HEK293 (cell line): ENCODE results near the gene CBX8.

Source experiments
- BCL11B ChIP-seq: fragments of 450-650 bp; formaldehyde crosslinking; IDR thresholded peaks from 2 replicates; pipeline ENCODE4 v1.5.1; 2016; ENCODE audit warnings: low read depth, missing biosample characterization, missing genetic modification characterization
- FEZF1 ChIP-seq: fragments of 450-650 bp; formaldehyde crosslinking; IDR thresholded peaks from 2 replicates; pipeline ENCODE4 v1.5.1; 2016; ENCODE audit warnings: missing biosample characterization, missing genetic modification characterization
- GLI4 ChIP-seq: fragments of 450-650 bp; formaldehyde crosslinking; IDR thresholded peaks from 2 replicates; pipeline ENCODE4 v1.5.1; 2016; ENCODE audit warnings: missing biosample characterization, missing genetic modification characterization
- GLIS2 ChIP-seq: fragments of 450-650 bp; formaldehyde crosslinking; IDR thresholded peaks from 2 replicates; pipeline ENCODE4 v1.5.1; 2016; ENCODE audit warnings: missing biosample characterization, missing genetic modification characterization
- HIC1 ChIP-seq: fragments of 450-650 bp; formaldehyde crosslinking; IDR thresholded peaks from 2 replicates; pipeline ENCODE4 v1.5.1; 2016; ENCODE audit warnings: missing biosample characterization, missing genetic modification characterization
- KLF7 ChIP-seq: fragments of 450-650 bp; formaldehyde crosslinking; IDR thresholded peaks from 2 replicates; pipeline ENCODE4 v1.5.1; 2016; ENCODE audit warnings: missing biosample characterization, missing genetic modification characterization, borderline replicate concordance
- MZF1 ChIP-seq: fragments of 450-650 bp; formaldehyde crosslinking; IDR thresholded peaks from 2 replicates; pipeline ENCODE4 v1.5.1; 2017; ENCODE audit warnings: missing biosample characterization, missing genetic modification characterization, borderline replicate concordance
- PRDM1 ChIP-seq: fragments of 450-650 bp; formaldehyde crosslinking; IDR thresholded peaks from 2 replicates; pipeline ENCODE4; 2016; ENCODE audit warnings: missing biosample characterization, missing genetic modification characterization
- REPIN1 ChIP-seq: fragments of 450-650 bp; formaldehyde crosslinking; IDR thresholded peaks from 2 replicates; pipeline ENCODE4 v1.5.1; 2017; ENCODE audit warnings: missing biosample characterization, missing genetic modification characterization, low read depth
- ZBTB17 ChIP-seq: fragments of 450-650 bp; formaldehyde crosslinking; IDR thresholded peaks from 2 replicates; pipeline ENCODE4 v1.5.1; 2016; ENCODE audit warnings: missing biosample characterization, missing genetic modification characterization
- ZIC2 ChIP-seq: fragments of 450-650 bp; formaldehyde crosslinking; IDR thresholded peaks from 2 replicates; pipeline ENCODE4 v1.5.1; 2016; ENCODE audit warnings: missing biosample characterization, missing genetic modification characterization
- ZNF112 ChIP-seq: fragments of 450-650 bp; formaldehyde crosslinking; IDR thresholded peaks from 2 replicates; pipeline ENCODE4 v1.5.0; 2017; ENCODE audit warnings: missing biosample characterization, missing genetic modification characterization
- ZNF138 ChIP-seq: fragments of 450-650 bp; formaldehyde crosslinking; IDR thresholded peaks from 2 replicates; pipeline ENCODE4 v1.5.1; 2016; ENCODE audit warnings: missing biosample characterization, missing genetic modification characterization, borderline replicate concordance
- ZNF184 ChIP-seq: fragments of 450-650 bp; IDR thresholded peaks from 2 replicates; pipeline ENCODE4 v1.5.1; 2018; ENCODE audit warnings: missing biosample characterization, mild to moderate bottlenecking, missing genetic modification characterization
- ZNF214 ChIP-seq: fragments of 450-650 bp; formaldehyde crosslinking; IDR thresholded peaks from 2 replicates; pipeline ENCODE4 v1.5.1; 2017; ENCODE audit warnings: missing biosample characterization, mild to moderate bottlenecking, missing genetic modification characterization, borderline replicate concordance
- ZNF223 ChIP-seq: fragments of 450-650 bp; formaldehyde crosslinking; IDR thresholded peaks from 2 replicates; pipeline ENCODE4 v1.5.1; 2016; ENCODE audit warnings: missing biosample characterization, missing genetic modification characterization
- ZNF26 ChIP-seq: fragments of 450-650 bp; formaldehyde crosslinking; IDR thresholded peaks from 2 replicates; pipeline ENCODE4 v1.5.1; 2016; ENCODE audit warnings: missing biosample characterization, missing genetic modification characterization
- ZNF501 ChIP-seq: fragments of 450-650 bp; formaldehyde crosslinking; IDR thresholded peaks from 2 replicates; pipeline ENCODE4 v1.5.1; 2016; ENCODE audit warnings: missing biosample characterization, missing genetic modification characterization
- ZNF544 ChIP-seq: fragments of 450-650 bp; formaldehyde crosslinking; IDR thresholded peaks from 2 replicates; pipeline ENCODE4 v1.5.0; 2017; ENCODE audit warnings: missing biosample characterization, missing genetic modification characterization
- ZNF549 ChIP-seq: fragments of 450-650 bp; IDR thresholded peaks from 2 replicates; pipeline ENCODE4 v1.5.1; 2018; ENCODE audit warnings: missing biosample characterization, missing genetic modification characterization, mild to moderate bottlenecking, inconsistent platforms, moderate library complexity
- ZNF596 ChIP-seq: fragments of 450-650 bp; IDR thresholded peaks from 2 replicates; pipeline ENCODE4 v1.5.0; 2018; ENCODE audit warnings: missing biosample characterization, mild to moderate bottlenecking, missing genetic modification characterization, moderate library complexity
- ZNF670 ChIP-seq: fragments of 450-650 bp; formaldehyde crosslinking; IDR thresholded peaks from 2 replicates; pipeline ENCODE4 v1.5.1; 2016; ENCODE audit warnings: missing biosample characterization, missing genetic modification characterization, low read depth
- ZNF677 ChIP-seq: fragments of 450-650 bp; IDR thresholded peaks from 2 replicates; pipeline ENCODE4 v1.5.0; 2018; ENCODE audit warnings: missing biosample characterization, mild to moderate bottlenecking, missing genetic modification characterization, moderate library complexity
- ZNF707 ChIP-seq: fragments of 450-650 bp; formaldehyde crosslinking; IDR thresholded peaks from 2 replicates; pipeline ENCODE4 v1.5.1; 2016; ENCODE audit warnings: missing biosample characterization, missing genetic modification characterization
- ZSCAN23 ChIP-seq: fragments of 450-650 bp; formaldehyde crosslinking; IDR thresholded peaks from 2 replicates; pipeline ENCODE4 v1.5.1; 2016; ENCODE audit warnings: missing biosample characterization, missing genetic modification characterization
- TF ChIP-seq, protein P1 (sequence below): fragments of 450-650 bp; formaldehyde crosslinking; IDR thresholded peaks from 2 replicates; pipeline ENCODE4 v1.5.1; 2016; ENCODE audit warnings: missing biosample characterization, missing genetic modification characterization
- TF ChIP-seq, protein P2 (sequence below): fragments of 450-650 bp; formaldehyde crosslinking; conservative IDR thresholded peaks from 2 replicates; pipeline ENCODE4 v1.5.1; 2016; ENCODE audit warnings: low read depth, missing biosample characterization, missing genetic modification characterization
- TF ChIP-seq, protein P3 (sequence below): fragments of 450-650 bp; formaldehyde crosslinking; IDR thresholded peaks from 2 replicates; pipeline ENCODE4 v1.5.1; 2016; ENCODE audit warnings: missing biosample characterization, missing genetic modification characterization

The CBX8 gene

DNA sequence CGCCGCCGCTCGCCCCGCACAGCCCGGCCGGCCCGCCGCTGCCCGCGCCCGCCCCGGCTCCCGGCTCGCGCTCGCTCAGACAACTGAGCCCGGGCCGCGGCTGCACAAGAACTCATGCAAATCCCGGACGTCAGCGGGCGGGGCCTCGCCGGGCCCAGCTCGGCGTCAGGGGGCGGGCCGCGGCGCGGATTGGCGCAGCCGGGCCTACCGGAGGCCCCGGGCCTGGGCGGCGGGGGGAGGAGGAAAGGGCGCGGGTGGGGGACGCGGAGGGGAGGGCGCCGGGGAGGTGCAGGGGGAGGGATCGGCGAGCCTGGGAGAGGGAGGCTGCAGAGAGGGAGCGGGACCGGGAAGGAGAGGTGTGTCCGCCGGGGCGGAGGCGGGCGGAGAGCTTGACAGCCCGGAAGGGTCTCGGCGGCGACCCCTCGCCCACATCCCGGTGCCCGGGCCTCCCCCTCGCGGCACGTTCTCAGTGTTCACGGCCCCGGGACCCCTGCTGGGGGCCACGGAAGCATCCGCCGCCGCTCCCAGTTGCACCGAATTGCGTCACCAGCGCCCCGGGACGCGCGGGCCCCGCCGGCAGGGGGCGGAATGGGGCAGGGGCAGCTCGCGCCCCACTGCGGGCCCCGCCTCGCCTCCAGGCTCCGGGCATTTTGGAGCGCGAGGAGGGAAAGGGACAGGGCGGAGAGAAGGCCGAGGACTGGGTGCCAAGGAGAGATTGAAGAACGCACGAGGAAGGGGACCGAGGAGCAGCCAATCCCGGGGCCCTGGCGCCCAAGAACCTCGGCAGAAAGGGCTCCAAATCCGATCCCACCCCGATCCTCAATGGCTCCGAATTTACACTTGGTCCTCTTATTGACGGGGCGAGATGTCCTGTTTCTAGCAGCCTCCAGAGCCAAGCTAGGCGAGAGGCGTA, 42.7 kb upstream of the CBX8 start, which contains the start of gene CBX4 (continued):
- TF ChIP-seq, protein P1, sequence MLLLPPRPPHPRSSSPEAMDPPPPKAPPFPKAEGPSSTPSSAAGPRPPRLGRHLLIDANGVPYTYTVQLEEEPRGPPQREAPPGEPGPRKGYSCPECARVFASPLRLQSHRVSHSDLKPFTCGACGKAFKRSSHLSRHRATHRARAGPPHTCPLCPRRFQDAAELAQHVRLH (tag by site-specific recombination), result peak; percentile 79; the same call in 1 of the 2 replicates
- 0 out of 2 replicates have a peak, but pooled peaks have one; percentile 10 for TF ChIP-seq ZNF549 (tag by site-specific recombination)
- no peak for TF ChIP-seq ZNF544 (tag by site-specific recombination)
- TF ChIP-seq ZNF26 (tag by site-specific recombination), result no peak
- TF ChIP-seq KLF7 (tag by site-specific recombination), result peak; percentile 81
- TF ChIP-seq ZSCAN23, result peak; percentile 61; the same call in 1 of the 2 replicates
- TF ChIP-seq MZF1 (tag by site-specific recombination), result peak; percentile 72; the same call in 1 of the 2 replicates
- TF ChIP-seq, protein P2, sequence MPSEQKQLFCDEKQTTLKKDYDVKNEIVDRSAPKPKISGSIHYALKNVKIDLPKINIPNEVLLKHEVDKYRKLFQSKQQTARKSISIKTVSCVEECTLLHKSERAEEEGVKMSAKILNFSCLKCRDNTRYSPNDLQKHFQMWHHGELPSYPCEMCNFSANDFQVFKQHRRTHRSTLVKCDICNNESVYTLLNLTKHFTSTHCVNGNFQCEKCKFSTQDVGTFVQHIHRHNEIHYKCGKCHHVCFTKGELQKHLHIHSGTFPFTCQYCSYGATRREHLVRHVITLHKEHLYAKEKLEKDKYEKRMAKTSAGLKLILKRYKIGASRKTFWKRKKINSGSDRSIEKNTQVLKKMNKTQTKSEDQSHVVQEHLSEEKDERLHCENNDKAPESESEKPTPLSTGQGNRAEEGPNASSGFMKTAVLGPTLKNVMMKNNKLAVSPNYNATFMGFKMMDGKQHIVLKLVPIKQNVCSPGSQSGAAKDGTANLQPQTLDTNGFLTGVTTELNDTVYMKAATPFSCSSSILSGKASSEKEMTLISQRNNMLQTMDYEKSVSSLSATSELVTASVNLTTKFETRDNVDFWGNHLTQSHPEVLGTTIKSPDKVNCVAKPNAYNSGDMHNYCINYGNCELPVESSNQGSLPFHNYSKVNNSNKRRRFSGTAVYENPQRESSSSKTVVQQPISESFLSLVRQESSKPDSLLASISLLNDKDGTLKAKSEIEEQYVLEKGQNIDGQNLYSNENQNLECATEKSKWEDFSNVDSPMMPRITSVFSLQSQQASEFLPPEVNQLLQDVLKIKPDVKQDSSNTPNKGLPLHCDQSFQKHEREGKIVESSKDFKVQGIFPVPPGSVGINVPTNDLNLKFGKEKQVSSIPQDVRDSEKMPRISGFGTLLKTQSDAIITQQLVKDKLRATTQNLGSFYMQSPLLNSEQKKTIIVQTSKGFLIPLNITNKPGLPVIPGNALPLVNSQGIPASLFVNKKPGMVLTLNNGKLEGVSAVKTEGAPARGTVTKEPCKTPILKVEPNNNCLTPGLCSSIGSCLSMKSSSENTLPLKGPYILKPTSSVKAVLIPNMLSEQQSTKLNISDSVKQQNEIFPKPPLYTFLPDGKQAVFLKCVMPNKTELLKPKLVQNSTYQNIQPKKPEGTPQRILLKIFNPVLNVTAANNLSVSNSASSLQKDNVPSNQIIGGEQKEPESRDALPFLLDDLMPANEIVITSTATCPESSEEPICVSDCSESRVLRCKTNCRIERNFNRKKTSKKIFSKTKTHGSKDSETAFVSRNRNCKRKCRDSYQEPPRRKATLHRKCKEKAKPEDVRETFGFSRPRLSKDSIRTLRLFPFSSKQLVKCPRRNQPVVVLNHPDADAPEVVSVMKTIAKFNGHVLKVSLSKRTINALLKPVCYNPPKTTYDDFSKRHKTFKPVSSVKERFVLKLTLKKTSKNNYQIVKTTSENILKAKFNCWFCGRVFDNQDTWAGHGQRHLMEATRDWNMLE (tag by site-specific recombination), result no peak
- TF ChIP-seq ZNF214 (tag by site-specific recombination), result no peak
- TF ChIP-seq GLI4 (tag by site-specific recombination), result peak; percentile 64; the same call in 1 of the 2 replicates
- peak; percentile 88 for TF ChIP-seq HIC1 (tag by site-specific recombination)
- peak; percentile 68; the same call in 1 of the 2 replicates for TF ChIP-seq ZNF501 (tag by site-specific recombination)
- peak; percentile 88 for TF ChIP-seq ZBTB17 (tag by site-specific recombination)
- TF ChIP-seq REPIN1 (tag by site-specific recombination), result peak; percentile 88; the same call in 1 of the 2 replicates
- TF ChIP-seq ZNF670 (tag by site-specific recombination), result no peak
- no peak; the same call in 1 of the 2 replicates for TF ChIP-seq FEZF1 (tag by site-specific recombination)
- TF ChIP-seq ZNF112 (tag by site-specific recombination), result no peak
- no peak for TF ChIP-seq ZNF677 (tag by site-specific recombination)
- TF ChIP-seq, protein P3, sequence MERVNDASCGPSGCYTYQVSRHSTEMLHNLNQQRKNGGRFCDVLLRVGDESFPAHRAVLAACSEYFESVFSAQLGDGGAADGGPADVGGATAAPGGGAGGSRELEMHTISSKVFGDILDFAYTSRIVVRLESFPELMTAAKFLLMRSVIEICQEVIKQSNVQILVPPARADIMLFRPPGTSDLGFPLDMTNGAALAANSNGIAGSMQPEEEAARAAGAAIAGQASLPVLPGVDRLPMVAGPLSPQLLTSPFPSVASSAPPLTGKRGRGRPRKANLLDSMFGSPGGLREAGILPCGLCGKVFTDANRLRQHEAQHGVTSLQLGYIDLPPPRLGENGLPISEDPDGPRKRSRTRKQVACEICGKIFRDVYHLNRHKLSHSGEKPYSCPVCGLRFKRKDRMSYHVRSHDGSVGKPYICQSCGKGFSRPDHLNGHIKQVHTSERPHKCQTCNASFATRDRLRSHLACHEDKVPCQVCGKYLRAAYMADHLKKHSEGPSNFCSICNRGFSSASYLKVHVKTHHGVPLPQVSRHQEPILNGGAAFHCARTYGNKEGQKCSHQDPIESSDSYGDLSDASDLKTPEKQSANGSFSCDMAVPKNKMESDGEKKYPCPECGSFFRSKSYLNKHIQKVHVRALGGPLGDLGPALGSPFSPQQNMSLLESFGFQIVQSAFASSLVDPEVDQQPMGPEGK (tag by site-specific recombination), result peak; percentile 99
- TF ChIP-seq ZNF184 (tag by site-specific recombination), result peak; percentile 54; the same call in 1 of the 2 replicates
- peak; percentile 99 for TF ChIP-seq GLIS2
- TF ChIP-seq BCL11B (tag by site-specific recombination), result peak; percentile 89; the same call in 1 of the 2 replicates
- TF ChIP-seq PRDM1 (tag by site-specific recombination), result no peak
- no peak for TF ChIP-seq ZNF138 (tag by site-specific recombination)
- TF ChIP-seq ZIC2 (tag by site-specific recombination), result peak; percentile 94
- TF ChIP-seq ZNF707, result no peak
- 0 out of 2 replicates have a peak, but pooled peaks have one; percentile 20 for TF ChIP-seq ZNF223 (tag by site-specific recombination)
- TF ChIP-seq ZNF596, result 0 out of 2 replicates have a peak, but pooled peaks have one; percentile 38
